NCI-H460 (cell line): Measurements from ENCODE around the gene NR2C2. TPM values are rescaled to one million over a fixed set of nuclear protein-coding genes. Genes with fewer than 3 reads are reported as not detected.

Source experiments
- DNase-seq: peaks from one replicate; pipeline ENCODE4 v3.0.0-alpha.2; 2016; ENCODE audit warnings: low read depth; ENCODE audit errors: extremely low read depth
- total RNA-seq: library from RNA; depleted of rRNA; stranded (reverse); fragments of >200 nt; shearing (Covaris generic); gene quantifications from 2 replicates; pipeline ENCODE4 v1.2.3, GENCODE V29; 2014

The NR2C2 gene
- total RNA-seq, 1 experiment from 2014 or later = 19.2 TPM

DNA sequence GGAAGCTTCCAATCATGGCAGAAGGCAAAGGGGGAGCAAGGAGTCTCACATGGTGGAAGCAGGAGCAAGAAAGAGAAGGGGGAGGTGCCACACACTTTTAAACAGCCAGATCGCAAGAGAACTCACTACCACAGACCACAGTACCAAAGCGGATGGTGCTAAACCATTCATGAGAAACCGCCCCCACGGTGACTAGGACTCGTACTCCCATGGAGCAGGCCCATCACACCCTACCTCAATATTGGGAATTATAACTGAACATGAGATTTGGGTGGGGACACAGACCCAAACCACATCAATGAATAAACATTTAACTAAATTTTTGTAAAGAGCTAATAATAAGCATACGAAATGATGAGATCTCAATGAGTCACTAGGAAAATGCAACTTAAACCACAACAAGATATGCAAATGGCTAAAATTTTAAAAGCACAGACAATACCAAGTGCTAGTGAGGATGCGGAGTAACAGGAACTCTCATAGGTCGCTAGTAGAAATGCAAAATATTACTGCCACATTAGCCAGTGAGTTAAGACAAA is 107.7 kb downstream of the NR2C2 start:
- DNase-seq = no peak

GRCh38 chr3:15056676-15057404 is 109.5 kb downstream of the NR2C2 start:
- no peak for DNase-seq

GRCh38 chr3:15060029-15060428 is 112.6 kb downstream of the NR2C2 start:
- DNase-seq = no peak

DNA sequence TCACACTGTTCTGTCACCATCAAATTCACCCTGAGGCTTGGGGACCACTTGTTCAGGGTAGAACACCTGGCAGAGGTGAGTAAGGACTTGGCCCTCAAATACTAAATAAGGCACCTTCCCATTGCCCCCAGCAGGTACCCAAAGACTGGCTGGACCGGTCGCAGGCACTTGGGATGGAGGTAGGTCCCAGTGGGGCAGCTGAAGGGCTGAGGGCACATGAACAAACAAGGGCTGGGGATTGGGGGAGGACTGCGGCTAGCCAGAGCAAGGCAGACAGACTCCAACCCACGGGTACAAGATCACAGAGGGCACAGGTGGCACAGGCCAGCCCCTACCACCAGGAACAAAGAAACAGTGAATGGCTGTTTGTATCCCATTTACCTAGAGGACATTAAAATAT is 115.9 kb downstream of the NR2C2 start:
- no peak for DNase-seq

DNA sequence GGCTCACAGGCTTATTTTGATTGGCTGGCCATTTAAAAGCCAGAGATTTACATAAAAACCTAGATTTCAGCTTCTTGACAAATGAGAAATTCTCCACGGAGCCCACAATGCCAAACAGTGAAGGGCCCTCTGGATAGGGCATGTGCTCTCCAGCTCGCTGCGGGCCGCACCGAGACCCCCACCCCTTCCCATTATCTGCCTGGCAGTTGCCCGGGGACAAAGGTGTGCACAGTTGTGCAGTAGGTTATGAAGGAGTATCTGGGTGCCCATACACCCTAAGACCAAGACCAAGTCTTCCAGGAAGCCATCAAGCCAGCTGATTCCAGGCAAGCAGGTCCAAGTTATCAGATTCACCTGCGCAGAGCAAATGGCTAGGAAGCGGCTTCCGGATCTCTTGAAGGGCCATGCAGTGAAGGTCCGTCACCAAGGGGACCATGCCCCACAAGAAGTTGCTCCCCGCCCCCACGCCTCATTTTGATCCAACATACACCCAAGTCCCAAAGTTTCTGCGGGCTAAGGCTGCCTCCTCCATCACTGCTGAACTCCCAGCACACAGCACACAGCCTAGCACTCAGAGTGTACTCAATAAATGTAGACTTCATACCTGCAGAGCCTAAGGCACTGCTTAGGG is 116.4 kb downstream of the NR2C2 start:
- no peak for DNase-seq

DNA sequence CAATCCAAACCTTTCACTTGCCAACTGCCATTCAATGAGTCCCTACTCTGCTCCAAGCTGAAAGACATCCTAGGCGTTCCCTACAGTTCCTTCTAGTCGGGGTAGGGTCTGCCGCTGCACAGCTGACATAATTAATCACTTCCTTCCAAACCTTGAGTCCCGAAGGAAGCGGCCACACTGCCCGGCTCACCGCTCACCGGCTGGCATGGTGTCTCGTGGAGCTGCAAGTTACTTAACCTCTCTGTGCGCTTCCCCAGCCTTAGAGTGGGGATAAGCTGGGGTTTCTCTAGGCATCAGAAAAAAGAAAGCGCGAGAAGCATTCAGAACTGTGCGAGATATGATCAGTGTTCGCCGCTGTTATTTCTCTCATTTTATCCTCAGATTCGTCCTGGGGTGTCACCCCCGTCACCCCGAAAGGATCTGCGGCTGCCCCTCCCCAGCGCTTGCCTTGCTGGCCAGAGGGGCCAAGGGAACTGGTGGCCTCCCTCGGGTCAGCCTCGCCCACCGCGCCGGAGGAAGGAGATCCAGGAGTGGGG is 117.0 kb downstream of the NR2C2 start:
- no peak for DNase-seq

- peak; percentile 81 for DNase-seq
Measured at GRCh38 chr3:15064835-15065549, 117.6 kb downstream of the NR2C2 start, which contains the start of gene MRPS25. TSS of gene MRPS25 (minus strand) at chr3:15065315. CDS start at chr3:15065194, 121 bp downstream.

DNA sequence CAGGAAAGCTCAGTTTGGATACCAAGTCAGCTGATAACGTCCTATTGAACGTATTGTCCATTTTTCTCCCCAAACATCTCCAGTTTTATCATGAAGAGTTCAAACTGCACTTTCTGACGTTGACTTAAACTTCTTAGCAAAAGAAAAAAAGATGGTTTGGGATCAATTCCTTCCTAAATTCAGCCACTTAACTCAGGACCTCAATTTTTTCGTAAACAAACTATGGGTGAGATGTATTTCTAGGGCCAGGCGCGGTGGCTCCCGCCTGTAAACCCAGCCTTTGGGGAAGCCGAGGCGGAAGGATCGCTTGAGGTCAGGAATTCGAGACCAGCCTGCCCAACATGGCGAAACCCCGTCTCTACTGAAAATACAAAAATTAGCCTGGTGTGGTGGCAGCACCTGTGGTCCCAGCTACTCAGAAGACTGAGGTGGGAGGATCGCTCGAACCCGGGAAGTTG is 118.2 kb downstream of the NR2C2 start:
- DNase-seq = no peak

DNA sequence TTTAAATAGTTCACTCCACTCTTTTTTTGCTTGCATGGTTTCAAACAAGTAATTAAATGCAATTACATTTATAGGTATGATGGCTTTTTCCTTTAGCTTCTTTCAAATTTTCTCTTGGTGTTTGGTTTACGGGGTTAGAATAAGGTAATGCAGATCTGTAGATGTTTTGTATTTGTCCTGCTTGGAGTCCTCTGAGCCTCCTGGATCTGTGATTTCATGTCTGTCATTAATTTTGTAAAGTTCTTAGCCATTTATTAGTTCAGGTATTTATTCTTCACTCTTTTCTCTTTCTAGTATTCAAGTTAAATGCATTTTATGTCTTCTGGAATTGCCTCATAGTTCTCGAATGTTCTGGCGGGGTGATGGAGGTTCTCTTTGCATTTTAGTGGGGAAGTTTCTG is 119.1 kb downstream of the NR2C2 start:
- DNase-seq = no peak

- no peak for DNase-seq
Measured at GRCh38 chr3:15069441-15069840, 122.1 kb downstream of the NR2C2 start.

- DNase-seq = no peak
Measured at GRCh38 chr3:15071699-15072098, 124.3 kb downstream of the NR2C2 start.

DNA sequence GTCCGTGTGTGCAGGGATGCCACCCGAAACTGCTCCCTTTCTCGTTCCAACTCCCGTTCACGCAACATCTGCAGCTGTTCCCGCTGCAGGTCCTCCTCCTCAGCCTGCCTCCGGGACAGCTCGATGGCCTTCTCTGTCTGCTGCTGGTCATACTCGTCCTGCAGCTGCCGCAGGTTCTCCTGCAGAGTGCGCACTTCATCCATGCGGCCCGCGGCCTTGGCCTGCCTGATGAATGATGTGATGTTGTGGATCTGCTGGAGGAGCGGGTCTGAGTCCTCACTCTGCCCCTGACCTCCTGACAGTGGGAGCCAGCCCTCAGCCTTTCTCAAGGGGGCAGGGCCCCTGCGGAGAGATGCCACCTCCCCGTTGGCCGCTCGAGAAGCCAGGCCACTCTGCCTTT is 127.1 kb downstream of the NR2C2 start:
- no peak for DNase-seq

DNA sequence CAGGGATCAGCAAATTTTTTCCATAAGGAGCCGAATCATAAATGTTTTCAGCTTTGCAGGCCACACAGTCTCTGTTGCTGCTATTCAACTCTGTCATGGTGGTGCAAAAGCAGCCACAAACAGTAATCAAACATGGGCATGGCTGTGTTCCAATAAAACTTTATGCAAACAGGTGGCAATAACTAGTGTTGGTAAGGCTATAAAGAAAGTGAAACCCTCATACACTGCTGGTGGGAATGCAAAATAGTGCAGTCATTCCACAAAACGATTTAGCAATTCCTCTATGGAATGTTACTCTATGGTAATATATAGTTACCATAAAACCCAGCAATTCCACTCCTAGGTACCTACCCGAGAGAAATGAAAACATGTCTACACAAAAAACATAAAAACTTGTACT is 131.7 kb downstream of the NR2C2 start:
- DNase-seq = no peak

DNA sequence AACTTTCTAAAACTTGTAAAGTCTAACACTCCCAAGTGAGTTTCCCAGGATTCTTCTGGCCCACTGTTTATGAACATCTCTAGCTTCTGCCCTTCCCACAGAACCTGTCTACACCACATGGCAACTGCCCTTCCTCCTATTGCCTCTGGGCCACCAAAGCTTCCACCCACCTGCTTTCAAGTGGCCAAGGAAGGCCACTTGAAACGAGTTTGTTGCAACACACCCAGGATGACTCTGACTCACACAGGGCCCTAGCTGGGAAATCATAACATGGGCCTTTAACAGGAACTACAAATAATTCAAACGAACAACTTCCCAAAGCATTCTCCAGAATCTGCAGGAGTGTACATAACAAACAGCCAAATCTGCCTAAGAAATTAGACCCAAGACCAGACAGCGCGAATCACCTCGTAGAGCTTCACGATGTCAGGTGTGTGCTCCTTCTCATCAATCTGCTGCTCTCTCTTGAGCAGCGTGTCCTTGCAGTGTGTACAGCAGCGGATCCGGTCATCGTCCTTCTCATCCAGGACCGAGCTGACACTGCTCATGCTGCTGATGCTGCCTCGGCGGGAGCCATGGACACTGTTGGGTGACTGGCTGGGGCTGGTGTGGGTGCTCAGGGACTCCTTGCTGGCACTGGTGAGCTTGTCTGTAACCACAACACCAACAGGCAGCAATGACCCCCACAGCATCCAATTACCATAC is 134.7 kb downstream of the NR2C2 start:
- no peak for DNase-seq

- DNase-seq = no peak
Measured at GRCh38 chr3:15083252-15083651, 135.9 kb downstream of the NR2C2 start.

DNA sequence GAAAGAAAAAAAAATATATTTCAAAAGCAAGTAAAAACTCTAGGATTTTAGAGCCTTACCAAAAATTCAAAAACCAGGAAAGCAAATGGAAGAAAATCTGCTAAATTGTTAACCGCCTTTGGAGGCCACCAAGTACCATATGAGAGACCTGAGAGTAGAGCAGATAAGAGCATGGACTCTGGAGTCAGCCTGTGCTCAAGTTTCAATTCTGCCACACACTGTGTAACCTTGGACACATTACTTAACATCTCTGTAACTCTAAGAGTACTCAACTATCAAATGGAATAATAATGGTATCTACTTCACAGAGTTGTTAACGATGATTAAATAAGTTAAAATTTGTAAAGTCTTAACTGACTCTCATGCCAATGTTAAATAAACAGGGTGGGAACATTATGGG is 138.9 kb downstream of the NR2C2 start:
- no peak for DNase-seq

- no peak for DNase-seq
Measured at GRCh38 chr3:15086699-15087098, 139.3 kb downstream of the NR2C2 start.

GRCh38 chr3:15089201-15089600 is 141.8 kb downstream of the NR2C2 start:
- DNase-seq = no peak

DNA sequence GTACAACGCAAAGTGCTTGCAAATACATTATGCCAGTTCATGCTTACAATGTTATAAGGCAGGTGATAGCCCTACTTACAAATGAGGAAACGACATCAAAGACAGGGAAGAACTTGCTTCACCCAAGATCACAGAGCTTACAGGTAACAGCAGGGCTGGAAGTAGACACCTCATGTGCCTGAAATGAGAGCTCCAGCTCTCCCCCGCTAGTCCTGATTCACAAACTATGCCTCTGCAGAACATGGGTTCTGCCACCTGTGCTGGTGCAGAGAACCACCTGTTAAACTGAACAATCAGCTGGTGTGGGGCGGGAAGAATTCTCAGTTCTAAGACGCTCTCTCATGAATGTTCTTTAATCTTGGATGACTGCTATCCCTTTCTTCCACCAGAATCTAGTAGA is 144.2 kb downstream of the NR2C2 start:
- DNase-seq = no peak

DNA sequence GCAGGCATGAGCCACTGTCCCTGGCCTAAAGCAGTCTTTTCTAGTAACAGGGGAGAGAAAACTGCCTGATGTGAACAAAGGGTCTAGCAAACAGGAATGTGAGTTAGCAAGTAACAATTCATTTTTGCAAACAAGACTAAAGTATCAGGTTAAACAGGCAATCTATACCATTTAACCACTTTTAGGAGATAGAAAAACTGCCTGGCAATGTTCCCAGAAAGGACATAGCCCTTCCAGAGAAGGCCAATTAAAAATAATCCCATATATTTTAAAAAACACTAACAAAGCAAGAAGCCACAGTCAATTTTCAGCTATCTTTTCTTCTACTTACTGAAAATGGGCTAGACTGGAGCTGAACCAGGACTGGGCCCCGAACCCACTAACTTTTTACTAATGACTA is 145.3 kb downstream of the NR2C2 start:
- DNase-seq = no peak
